GM10248 (cell line): ENCODE results near the gene CFAP44.

Experiments used
- CTCF ChIA-PET: fragments of 300-600 bp; sonication (Branson Sonifier 250); formaldehyde crosslinking; extraction: SDS; loops from one replicate; lab custom pipeline; 2021; ENCODE audit warnings: antibody characterized with exemption; lab: Yijun Ruan, JAX
- POLR2A ChIA-PET: fragments of 350-650 bp; sonication (Branson Sonifier 250); formaldehyde crosslinking; extraction: SDS; loops from one replicate; lab custom pipeline; 2020; ENCODE audit warnings: antibody characterized with exemption; lab: Yijun Ruan, JAX
- DNase-seq: peaks from one replicate; pipeline ENCODE4 v3.0.0; 2012; ENCODE audit errors: extremely low spot score
- TF ChIP-seq, protein P1 (sequence below): IDR thresholded peaks from 2 replicates; pipeline ENCODE4 v1.5.1; 2012; ENCODE audit warnings: mild to moderate bottlenecking, low read depth; ENCODE audit errors: extremely low read depth, missing control alignments, control extremely low read depth

Gene CFAP44

DNA sequence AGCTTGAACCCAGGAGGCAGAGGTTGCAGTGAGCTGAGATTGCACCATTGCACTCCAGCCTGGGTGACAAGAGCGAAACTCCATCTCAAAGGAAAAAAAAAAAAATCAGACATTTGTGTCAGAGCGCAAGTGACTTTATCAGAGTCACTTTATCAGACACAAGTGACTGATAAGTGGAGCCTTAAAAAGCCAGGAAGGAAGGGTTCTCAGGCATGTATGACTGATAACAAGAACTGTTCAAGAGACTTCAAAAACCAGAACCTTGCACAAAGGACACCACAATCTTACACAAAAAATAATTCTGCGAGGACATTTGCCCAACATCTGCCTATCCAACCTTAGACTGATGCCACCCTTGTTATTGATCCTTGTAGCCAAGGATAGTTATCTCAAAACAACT, 13.3 kb upstream of the CFAP44 start:
- TF ChIP-seq, protein P1, sequence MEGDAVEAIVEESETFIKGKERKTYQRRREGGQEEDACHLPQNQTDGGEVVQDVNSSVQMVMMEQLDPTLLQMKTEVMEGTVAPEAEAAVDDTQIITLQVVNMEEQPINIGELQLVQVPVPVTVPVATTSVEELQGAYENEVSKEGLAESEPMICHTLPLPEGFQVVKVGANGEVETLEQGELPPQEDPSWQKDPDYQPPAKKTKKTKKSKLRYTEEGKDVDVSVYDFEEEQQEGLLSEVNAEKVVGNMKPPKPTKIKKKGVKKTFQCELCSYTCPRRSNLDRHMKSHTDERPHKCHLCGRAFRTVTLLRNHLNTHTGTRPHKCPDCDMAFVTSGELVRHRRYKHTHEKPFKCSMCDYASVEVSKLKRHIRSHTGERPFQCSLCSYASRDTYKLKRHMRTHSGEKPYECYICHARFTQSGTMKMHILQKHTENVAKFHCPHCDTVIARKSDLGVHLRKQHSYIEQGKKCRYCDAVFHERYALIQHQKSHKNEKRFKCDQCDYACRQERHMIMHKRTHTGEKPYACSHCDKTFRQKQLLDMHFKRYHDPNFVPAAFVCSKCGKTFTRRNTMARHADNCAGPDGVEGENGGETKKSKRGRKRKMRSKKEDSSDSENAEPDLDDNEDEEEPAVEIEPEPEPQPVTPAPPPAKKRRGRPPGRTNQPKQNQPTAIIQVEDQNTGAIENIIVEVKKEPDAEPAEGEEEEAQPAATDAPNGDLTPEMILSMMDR = no peak
- ChIA-PET POLR2A (no interaction called here), CTCF (interaction anchor here (1.3 kb wide), 1 partner anchor 10 kb away, joined by 4 read pairs; no protein-coding TSS in a partner anchor)
- no peak for DNase-seq

DNA sequence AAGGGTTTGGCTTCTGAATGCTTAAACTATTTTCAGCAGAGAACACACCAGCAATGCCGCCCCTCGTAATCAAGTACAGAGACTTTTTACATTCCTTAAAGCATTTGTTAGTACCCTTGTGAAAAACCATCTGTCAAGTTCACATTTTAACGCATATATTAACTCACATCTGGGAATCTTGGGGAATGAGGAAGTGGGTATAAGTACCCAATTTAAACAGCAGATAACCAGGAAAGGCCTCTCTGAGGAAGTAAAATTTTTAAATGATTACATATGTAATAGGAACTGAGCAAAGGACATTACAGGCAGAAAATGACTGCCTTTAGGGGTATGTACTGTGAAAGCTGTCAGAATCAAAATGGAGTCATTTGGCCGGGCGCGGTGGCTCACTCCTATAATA, 12.8 kb upstream of the CFAP44 start:
- TF ChIP-seq, protein P1 = no peak
- ChIA-PET CTCF (interaction anchor here (1.4 kb wide), 1 partner anchor 124 kb away, joined by 5 read pairs; no protein-coding TSS in a partner anchor), POLR2A (no interaction called here)
- DNase-seq = no peak

DNA sequence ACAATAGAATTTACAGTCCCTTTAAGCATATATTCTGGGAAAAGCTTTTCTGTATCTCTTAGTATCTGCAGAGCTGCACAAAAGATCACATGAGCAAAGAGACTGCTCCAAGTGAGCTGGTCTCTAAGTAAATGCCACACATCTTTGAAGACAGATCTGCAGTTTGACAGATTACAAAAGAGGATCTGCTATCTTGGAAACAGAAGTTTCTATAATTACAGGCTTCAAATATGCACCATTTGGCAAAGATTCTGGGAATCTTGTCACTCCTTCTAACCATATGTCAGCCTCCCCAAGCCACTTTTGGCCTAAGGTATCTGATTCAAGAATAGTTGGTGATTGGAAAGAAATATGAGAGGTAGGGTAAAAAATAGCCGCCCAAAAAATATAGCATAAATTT, 9.6 kb upstream of the CFAP44 start:
- TF ChIP-seq, protein P1 = no peak
- POLR2A ChIA-PET = no interaction called here
- CTCF ChIA-PET = interaction anchor here (0.9 kb wide), 1 partner anchor 128 kb away, joined by 3 read pairs; no protein-coding TSS in a partner anchor
- DNase-seq = no peak

DNA sequence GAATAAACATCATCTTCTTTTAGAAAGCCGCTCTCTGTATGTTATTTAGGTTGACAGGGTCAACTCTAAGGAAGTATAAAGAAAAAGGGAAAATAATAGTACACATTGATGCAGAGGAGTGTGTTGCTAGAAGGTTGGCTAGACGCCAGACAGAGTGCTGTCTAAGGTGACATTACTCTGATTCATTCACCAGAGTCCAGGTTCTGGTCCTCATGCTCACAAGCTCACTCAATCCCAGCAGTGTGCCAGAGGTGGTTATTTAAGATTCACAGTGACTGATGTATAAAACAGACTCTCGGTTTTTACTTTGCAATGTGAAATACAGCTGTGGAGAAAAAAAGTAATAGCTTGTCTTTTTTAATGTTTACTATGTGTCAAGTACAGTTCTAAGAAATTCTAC, 1.7 kb downstream of the CFAP44 start:
- TF ChIP-seq, protein P1 = no peak
- ChIA-PET CTCF (interaction anchor here (1.0 to 1.3 kb wide), 2 partner anchors 18 to 113 kb away, joined by 3 read pairs; no protein-coding TSS in a partner anchor), POLR2A (no interaction called here)
- DNase-seq = no peak

DNA sequence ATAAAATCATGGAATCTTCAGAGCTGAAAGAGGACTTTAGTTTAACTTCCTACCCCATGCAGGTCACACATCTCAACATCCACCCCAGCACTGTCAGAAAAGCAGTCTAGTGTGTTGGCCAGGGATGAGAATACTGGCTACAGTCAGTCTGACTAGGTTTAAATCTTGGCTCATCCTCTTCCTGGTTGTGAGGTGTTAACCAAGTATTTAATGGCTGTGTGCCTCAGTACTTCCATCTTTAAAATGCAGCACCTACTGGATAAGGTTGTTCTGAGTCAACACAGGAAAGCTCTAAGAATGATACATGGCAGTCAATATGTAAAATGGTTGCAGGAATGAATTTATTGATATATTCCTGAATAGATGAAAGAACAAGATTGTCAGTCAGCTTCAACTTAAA, 3.1 kb downstream of the CFAP44 start:
- POLR2A ChIA-PET = no interaction called here
- TF ChIP-seq, protein P1 = no peak
- DNase-seq = no peak
- CTCF ChIA-PET = interaction anchor here (1.3 kb wide), 1 partner anchor 15 kb away, joined by 3 read pairs; no protein-coding TSS in a partner anchor

DNA sequence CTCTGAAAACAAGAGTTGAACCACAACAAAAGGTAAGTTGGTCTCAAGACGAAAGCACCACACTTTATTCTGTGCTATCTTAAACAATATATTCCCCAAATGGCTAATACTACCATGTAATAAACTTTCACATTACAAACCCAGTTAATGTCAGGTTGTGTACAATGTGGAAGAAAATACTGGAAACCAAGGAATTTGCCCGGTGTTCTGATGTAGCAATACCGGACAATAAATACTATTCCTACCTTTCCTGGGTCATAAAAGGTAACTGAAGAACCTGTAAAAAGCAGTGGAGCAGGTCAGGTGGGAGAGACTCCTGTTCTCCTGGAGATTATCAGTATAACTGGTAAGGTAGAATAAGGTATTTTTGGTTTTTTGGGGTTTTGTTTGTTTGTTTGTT, 3.9 kb downstream of the CFAP44 start:
- POLR2A ChIA-PET = no interaction called here
- no peak for DNase-seq
- TF ChIP-seq, protein P1 = no peak
- CTCF ChIA-PET = no interaction called here
